Fibroblast of lung (primary cell): Measurements from ENCODE around the gene FAM78A.

Experiments used
- EZH2 ChIP-seq: IDR thresholded peaks from 2 replicates; pipeline ENCODE4 v1.5.1; 2012; ENCODE audit warnings: low read length, control low read depth, mild to moderate bottlenecking; ENCODE audit errors: missing control alignments
- TF ChIP-seq, protein P1 (sequence below), 2 donors: IDR thresholded peaks in 1 of 2; conservative IDR thresholded peaks in 1 of 2; 1 replicate in 1 of 2; 2 replicates in 1 of 2; pipeline ENCODE4 v1.5.1; 2011 to 2012; ENCODE audit warnings: low read length in 2 of 2, control low read depth in 1 of 2, inconsistent platforms in 1 of 2, low read depth in 1 of 2, mild to moderate bottlenecking in 1 of 2

DNA sequence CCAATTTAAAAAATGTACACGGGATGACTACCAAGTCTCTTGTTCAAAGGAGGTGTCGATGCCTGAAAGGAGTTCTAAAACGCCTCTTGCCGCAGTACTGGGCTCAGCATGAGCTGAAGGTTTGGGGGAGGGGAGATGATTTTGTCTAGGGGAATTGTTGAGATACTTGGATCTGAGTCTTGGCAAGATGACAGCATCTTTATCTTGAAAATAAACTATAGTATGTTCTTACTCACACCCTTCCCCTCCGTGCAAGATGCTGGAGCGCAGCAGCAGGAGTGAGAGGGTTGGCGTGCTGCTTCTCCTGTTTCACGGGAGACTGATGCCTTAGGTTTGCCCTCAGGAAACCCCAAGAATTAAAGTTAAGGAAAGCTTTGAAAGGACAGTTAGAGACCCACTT, 47.3 kb downstream of the FAM78A start:
- TF ChIP-seq, protein P1, sequence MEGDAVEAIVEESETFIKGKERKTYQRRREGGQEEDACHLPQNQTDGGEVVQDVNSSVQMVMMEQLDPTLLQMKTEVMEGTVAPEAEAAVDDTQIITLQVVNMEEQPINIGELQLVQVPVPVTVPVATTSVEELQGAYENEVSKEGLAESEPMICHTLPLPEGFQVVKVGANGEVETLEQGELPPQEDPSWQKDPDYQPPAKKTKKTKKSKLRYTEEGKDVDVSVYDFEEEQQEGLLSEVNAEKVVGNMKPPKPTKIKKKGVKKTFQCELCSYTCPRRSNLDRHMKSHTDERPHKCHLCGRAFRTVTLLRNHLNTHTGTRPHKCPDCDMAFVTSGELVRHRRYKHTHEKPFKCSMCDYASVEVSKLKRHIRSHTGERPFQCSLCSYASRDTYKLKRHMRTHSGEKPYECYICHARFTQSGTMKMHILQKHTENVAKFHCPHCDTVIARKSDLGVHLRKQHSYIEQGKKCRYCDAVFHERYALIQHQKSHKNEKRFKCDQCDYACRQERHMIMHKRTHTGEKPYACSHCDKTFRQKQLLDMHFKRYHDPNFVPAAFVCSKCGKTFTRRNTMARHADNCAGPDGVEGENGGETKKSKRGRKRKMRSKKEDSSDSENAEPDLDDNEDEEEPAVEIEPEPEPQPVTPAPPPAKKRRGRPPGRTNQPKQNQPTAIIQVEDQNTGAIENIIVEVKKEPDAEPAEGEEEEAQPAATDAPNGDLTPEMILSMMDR (conservative IDR thresholded peaks at IDR 0.05 in 1 of 2, IDR thresholded peaks at IDR 0.05 in 1 of 2; ENCODE audit: low read depth in 1 of 2, low read length in 2 of 2) = no peak
- TF ChIP-seq EZH2 = no peak
